Thoracic aorta (tissue), 2 donors: ENCODE data around the gene POLR2L. TPM values are rescaled to one million over a fixed set of nuclear protein-coding genes. Genes with fewer than 3 reads are reported as not detected.

ENCODE experiments used
- ATAC-seq: fragments of 150-250 bp; one replicate; pipeline ENCODE4 v1.8.0; 2017; ENCODE audit warnings: low read depth; ENCODE audit not compliant: insufficient number of reproducible peaks, low FRiP score
- DNase-seq: peaks from one replicate; pipeline ENCODE4 v3.0.0-alpha.2; 2020; ENCODE audit warnings: low spot score
- H3K27ac ChIP-seq, 2 donors: fragments of 200-600 bp; sonication (generic); 1 replicate in 1 of 2; 2 replicates in 1 of 2; pipeline ENCODE4 v1.5.1; 2016; ENCODE audit warnings: mild to moderate bottlenecking in 2 of 2, moderate library complexity in 2 of 2
- H3K27me3 ChIP-seq: fragments of 200-600 bp; sonication (generic); replicated peaks from 2 replicates; pipeline ENCODE4 v1.6.0; 2016; ENCODE audit warnings: mild to moderate bottlenecking; ENCODE audit not compliant: insufficient read depth
- H3K36me3 ChIP-seq: fragments of 200-600 bp; sonication (generic); one replicate; pipeline ENCODE4 v1.5.1; 2016
- H3K4me1 ChIP-seq, 2 donors: fragments of 200-600 bp; sonication (generic); 1 replicate in 1 of 2; 2 replicates in 1 of 2; pipeline versions ENCODE4 v1.5.1 to v1.6.0; 2016; ENCODE audit warnings: low read depth in 2 of 2, mild to moderate bottlenecking in 1 of 2; ENCODE audit not compliant: control insufficient read depth in 1 of 2
- H3K4me3 ChIP-seq: fragments of 200-600 bp; sonication (generic); 2 replicates; pipeline ENCODE4 v1.5.1; 2016; ENCODE audit warnings: mild to moderate bottlenecking
- H3K9me3 ChIP-seq: fragments of 200-600 bp; sonication (generic); 2 replicates; pipeline ENCODE4 v1.5.1; 2016
- total RNA-seq, 2 donors: library from RNA; depleted of rRNA; stranded (reverse); fragments of >200 nt; gene quantifications; one replicate each; pipeline versions ENCODE4 v1.1.0 to v1.2.3, GENCODE V29; 2016
- TF ChIP-seq, protein P1 (sequence below): fragments of 200-600 bp; sonication (generic); IDR thresholded peaks from one replicate; pipeline ENCODE4 v1.5.1; 2019; ENCODE audit warnings: antibody characterized with exemption

The POLR2L gene
- total RNA-seq, 2 donors from 2014 or later, result 20.8 to 63.0 TPM

DNA sequence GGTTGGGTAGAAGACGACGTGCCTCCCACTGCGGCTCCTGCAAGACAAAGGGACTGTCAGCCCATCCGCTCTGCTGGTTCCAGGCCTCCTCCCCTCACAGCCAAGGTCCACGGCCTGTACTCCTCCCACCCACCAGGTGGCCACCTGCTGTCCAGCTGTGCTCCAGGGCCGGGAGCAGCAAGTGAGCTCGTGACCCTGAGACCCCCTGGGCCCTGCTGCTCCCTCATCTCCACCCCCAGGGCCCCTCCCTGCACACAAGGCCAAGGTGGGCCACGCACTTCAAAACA, 27.7 kb upstream of the POLR2L start:
- H3K36me3 ChIP-seq, result peaks cover 6% of the 10 kb centered on the region
- no peaks in the 10 kb centered on the region for H3K4me1 ChIP-seq
- DNase-seq, result no peak
- ATAC-seq, result no peak
- TF ChIP-seq, protein P1, sequence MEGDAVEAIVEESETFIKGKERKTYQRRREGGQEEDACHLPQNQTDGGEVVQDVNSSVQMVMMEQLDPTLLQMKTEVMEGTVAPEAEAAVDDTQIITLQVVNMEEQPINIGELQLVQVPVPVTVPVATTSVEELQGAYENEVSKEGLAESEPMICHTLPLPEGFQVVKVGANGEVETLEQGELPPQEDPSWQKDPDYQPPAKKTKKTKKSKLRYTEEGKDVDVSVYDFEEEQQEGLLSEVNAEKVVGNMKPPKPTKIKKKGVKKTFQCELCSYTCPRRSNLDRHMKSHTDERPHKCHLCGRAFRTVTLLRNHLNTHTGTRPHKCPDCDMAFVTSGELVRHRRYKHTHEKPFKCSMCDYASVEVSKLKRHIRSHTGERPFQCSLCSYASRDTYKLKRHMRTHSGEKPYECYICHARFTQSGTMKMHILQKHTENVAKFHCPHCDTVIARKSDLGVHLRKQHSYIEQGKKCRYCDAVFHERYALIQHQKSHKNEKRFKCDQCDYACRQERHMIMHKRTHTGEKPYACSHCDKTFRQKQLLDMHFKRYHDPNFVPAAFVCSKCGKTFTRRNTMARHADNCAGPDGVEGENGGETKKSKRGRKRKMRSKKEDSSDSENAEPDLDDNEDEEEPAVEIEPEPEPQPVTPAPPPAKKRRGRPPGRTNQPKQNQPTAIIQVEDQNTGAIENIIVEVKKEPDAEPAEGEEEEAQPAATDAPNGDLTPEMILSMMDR, result no peak
- H3K4me3 ChIP-seq, result no peak overlapping the region
- H3K27me3 ChIP-seq, result no peaks in the 10 kb centered on the region
- no peaks in the 10 kb centered on the region for H3K9me3 ChIP-seq
- H3K27ac ChIP-seq, result no peak overlapping the region

DNA sequence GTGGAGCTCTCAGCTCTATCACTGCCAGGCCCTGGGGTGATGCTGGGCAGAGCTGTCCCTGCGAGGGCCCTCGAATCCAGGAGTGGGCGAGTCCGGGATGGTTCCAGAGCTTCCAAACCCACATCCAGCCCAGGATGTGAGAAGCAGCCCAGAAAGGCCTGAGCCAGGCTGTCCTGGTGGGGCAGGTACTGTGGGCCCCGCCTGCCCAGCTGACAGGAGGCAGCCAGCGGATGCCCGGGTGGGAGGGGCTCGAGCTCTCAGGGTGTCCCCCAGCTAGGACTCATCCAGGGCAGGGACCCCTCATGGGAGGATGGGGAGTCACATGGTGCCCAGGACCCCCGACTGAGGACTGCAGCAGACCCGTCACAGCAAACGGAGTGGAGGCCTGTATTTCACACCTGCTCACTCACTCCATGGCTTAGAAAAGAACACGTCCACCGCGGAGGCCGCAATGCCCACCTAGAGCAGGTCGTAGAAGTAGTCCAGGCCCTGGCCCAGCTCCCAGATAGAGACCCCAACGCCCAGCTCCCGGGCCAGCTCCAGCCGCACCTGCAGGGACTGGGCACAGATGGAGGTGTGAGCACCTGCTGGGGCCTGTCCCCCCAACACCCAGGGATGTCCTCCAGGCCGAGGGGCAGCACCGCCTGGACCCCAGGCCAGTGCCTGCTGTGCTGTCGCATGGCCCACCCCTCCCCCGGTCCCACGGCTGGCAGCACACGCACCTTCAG, 27.2 kb upstream of the POLR2L start:
- TF ChIP-seq, protein P1, result no peak
- DNase-seq, result no peak
- Histone ChIP-seq H3K9me3 (no peaks in the 10 kb centered on the region), H3K36me3 (peaks cover 6% of the 10 kb centered on the region), H3K27ac (no peak overlapping the region), H3K4me3 (no peak overlapping the region), H3K27me3 (no peaks in the 10 kb centered on the region), H3K4me1 (no peaks in the 10 kb centered on the region)
- ATAC-seq, result no peak

DNA sequence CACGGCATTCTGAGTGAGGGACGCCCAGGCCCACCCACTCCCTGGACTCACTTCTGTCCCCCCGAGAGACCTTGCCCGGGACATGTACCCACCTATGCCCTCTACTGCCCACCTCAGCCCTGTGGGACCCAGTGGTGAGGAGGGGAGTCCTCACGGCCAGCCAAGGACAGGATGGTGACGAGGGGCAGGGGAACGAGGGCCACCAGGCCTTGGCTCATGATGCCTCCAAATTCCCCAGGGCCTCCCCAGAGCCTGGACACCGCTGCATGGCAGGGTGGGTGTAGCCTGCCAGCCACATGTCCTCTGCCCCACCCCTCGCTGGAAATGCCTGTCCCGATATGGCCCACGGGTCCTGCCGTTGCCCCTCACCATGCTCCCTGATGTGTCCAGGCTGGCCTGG, 26.5 kb upstream of the POLR2L start:
- TF ChIP-seq, protein P1, result no peak
- Histone ChIP-seq H3K27me3 (no peaks in the 10 kb centered on the region), H3K9me3 (no peaks in the 10 kb centered on the region), H3K36me3 (peaks cover 6% of the 10 kb centered on the region), H3K4me3 (no peak overlapping the region), H3K27ac (no peak overlapping the region), H3K4me1 (no peaks in the 10 kb centered on the region)
- ATAC-seq (no peak), DNase-seq (no peak)

DNA sequence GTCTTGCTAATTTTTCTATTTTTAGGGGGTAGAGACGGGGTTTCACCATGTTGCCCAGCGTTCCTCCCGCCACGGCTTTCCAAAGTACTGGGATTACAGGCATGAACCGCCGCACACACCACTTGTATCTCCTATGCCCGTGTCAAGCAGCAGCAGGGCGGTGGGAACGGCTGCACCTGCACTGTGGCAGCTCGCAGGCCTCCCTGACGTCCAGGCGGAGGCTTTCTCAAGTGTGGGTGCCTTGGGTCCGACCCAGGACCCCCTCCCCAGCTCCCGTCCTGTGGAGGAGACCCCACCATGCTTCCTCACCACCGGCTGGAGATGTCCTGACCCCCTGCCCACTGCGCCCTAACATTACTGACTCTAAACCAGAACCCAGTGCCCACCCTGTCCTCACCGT, 26.1 kb upstream of the POLR2L start:
- ATAC-seq (no peak), DNase-seq (no peak)
- no peak overlapping the region for H3K4me3 ChIP-seq
- TF ChIP-seq, protein P1, result no peak
- H3K4me1 ChIP-seq, result no peaks in the 10 kb centered on the region
- H3K36me3 ChIP-seq, result peaks cover 6% of the 10 kb centered on the region
- no peaks in the 10 kb centered on the region for H3K27me3 ChIP-seq
- H3K27ac ChIP-seq, result no peak overlapping the region
- no peaks in the 10 kb centered on the region for H3K9me3 ChIP-seq

DNA sequence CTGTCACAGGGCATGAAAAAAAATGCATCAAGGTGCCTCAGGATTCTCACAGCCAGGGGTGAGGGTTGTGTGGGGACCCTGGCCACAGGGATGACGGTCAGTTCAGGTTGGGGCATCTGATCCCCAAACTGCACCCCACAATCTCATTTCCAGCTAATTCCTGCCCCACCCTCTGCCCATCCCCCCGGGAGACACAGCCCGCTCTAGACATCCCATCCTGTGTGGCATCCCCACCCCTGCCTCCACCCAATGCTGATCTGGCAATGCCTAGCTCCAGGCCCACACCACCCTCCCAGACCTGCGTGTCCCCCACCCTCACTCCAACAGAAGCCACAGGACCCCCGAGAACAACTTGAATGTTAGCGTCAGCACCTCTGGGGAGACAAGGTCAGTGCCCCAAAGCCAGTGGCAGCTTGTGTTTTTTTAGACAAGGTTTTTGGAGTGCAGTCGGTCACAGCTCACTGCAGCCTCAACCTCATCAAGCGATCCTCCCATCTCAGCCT, 25.6 kb upstream of the POLR2L start:
- Histone ChIP-seq H3K4me1 (no peaks in the 10 kb centered on the region), H3K27ac (no peak overlapping the region)
- ATAC-seq, result no peak

More for the DNA sequence above, 25.6 kb upstream of the POLR2L start:
- TF ChIP-seq, protein P1, result no peak
- Histone ChIP-seq H3K27me3 (no peaks in the 10 kb centered on the region), H3K9me3 (no peaks in the 10 kb centered on the region), H3K4me3 (no peak overlapping the region), H3K36me3 (peaks cover 6% of the 10 kb centered on the region)
- no peak for DNase-seq
